SW480 (cell line): ENCODE results near the gene AK4.

Source experiments
- DNase-seq: peaks from one replicate; pipeline ENCODE4 v3.0.0-alpha.2; 2016; ENCODE audit warnings: low spot score

The AK4 gene

DNA sequence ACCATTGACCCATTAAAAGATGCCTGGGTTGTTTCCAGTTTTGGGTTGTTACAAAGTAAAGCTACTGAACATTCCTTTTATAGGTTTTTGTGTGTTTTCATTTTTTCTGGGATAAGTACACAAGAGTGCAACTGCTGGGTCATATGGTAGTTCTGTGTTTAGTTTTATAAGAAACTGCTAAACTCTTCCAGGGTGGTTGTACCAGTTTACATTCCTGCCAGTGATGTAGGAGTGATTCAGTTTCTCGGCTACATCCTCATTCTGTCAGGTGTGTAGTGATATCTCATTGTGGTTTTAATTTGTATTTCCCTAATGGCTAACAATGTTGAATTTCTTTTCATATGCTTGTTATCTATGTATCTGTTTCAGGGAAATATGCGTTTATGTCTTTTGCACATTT, 102.8 kb downstream of the AK4 start:
- no peak for DNase-seq

- DNase-seq: no peak
These were observed 105.9 kb downstream of the AK4 start for GRCh38 chr1:65253800-65254319.

- DNase-seq: peak; percentile 76
These were observed 106.5 kb downstream of the AK4 start for GRCh38 chr1:65254320-65255034.

DNA sequence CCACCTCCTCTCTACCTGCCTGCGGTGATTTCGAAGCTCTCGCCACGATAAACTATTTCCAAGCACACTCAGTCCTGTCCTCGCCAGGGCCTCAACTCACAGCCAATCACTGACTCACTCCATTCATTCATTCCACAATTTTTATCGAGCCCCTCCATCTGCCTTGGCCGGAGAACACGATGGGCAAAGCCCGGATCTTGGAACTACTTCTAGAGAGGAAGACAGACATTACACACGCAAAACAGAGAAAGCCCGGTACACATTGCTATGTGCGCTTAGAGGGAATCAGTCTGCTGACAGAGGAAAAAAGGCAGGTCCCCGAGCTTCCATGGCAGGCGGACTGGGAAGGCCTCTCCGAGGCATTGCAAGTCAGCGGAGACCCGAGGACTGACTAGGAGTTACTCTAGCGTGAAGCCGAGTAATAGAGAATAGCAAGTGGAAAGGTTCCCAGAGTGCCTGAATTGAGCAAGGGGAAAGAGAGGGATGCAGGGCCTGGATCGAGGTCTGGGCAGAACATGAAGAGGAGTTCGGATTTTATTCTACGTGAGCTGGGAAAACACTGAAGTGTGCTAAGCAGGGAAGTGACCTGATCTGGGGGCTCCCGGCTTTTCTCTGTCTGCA, 107.1 kb downstream of the AK4 start:
- DNase-seq: peak; percentile 46

GRCh38 chr1:65255656-65256050, 107.7 kb downstream of the AK4 start:
- DNase-seq: peak; percentile 22

GRCh38 chr1:65256860-65257708, 109.1 kb downstream of the AK4 start:
- no peak for DNase-seq

GRCh38 chr1:65258106-65258505, 110.1 kb downstream of the AK4 start:
- no peak for DNase-seq

- no peak for DNase-seq
These were observed 111.8 kb downstream of the AK4 start for GRCh38 chr1:65259816-65260215.

- DNase-seq: peak; percentile 50
These were observed 113.0 kb downstream of the AK4 start for GRCh38 chr1:65260851-65261473.

DNA sequence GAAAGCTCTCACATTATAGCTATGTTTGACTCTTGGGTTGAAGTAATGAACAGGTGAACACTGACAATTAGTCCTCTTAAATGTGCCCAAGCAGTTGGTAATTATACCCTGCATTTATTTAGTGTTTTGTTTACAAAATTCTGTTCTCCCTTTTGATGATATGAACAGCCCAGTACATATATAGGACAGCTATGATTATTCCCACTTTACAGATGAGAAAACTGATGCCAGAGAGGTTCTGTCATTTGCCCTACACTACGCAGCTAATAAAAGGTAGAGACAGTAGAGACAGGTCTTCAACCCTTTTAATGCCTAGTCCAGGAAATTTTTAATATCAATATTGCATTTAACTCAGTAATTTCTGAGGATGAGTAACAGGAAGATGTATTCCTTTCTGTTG, 115.3 kb downstream of the AK4 start:
- DNase-seq: no peak

GRCh38 chr1:65264197-65264929, 116.4 kb downstream of the AK4 start:
- peak; percentile 10 for DNase-seq

GRCh38 chr1:65265296-65265650, 117.3 kb downstream of the AK4 start:
- DNase-seq: no peak

DNA sequence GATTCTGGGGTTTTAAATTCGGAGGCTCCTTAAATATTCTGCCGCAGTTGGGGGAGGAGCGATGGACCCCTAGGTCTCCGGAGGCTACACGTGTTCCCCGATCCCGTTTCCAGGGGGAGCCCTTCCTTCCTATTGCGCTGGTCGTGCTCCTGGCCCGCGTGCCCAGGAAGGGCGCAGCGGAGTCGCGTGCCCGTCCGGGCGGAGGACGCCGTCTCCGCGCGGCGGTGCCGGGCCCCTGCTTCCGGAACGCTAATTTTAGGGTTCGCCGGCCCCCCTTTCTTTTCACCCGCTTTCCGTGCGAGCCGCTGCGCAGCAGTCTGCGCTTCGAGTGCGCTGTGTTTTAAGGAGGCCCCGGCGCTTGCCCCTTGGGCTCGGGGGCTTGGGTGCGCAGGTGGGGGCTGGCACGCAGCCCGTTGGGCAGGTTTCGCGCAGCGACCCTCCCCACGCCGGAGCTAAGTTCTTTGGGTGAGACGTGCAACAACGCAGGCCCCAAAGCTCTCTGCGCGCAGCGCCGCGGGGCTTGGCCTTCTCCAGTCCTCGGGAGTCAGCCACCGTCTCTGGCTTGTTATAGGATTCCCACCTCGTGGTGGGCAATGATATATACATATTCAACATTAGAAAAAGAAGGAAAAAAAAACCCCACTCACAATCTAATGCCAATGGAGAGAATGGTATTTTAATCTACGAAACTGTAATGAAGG, 117.8 kb downstream of the AK4 start:
- peak; percentile 61 for DNase-seq

- no peak for DNase-seq
These were observed 118.5 kb downstream of the AK4 start for GRCh38 chr1:65266476-65266875.

- no peak for DNase-seq
These were observed 119.3 kb downstream of the AK4 start for GRCh38 chr1:65267271-65267670.

DNA sequence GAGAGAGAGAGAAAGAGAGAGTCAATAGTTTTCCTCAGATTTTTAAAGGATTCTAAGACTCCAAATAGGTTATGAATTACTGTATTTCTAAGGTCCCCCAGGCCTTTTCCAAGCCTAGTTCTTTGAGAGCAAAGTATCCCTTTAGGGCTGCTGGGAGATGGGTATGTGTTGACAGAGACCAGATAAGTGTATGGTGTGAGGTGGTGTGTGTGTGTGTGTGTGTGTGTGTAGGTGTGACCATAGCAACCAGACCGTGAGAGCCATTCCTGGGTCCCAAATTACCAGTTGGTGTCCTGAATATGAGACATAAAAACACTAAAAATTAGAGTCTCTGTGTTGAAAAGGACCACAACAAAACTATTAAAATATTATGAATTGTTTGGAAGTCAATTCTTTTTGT, 119.7 kb downstream of the AK4 start:
- DNase-seq: no peak

DNA sequence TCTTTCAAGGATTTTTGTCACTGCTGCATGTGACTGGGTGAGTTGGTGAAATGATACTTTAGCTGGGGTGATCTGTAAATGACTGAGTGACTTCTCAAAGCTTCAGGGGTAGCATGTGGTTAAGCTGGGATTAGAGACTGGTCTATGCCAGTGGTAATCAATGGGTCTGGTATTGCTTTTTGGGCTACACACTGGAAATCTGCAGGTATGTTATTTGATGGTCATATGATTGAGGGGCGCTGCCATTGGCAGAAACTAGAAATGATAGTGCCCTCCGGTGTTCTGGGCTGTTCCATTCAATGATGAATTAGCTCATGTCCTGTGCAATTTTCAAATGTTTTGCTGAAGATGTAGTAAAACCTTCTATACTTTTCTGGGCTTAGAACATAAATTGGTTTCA, 121.6 kb downstream of the AK4 start:
- no peak for DNase-seq

GRCh38 chr1:65276197-65276939, 128.4 kb downstream of the AK4 start:
- no peak for DNase-seq

- DNase-seq: no peak
These were observed 129.8 kb downstream of the AK4 start for GRCh38 chr1:65277605-65278347.
